HG03280 (cell line): ENCODE data around the gene HSPA12A.

ENCODE experiments used
- ATAC-seq: cut with Tn5 transposase; IDR thresholded peaks from one replicate; pipeline ENCODE4 v1.9.1; 2021; ENCODE audit warnings: mild to moderate bottlenecking, moderate library complexity; ENCODE audit not compliant: unreplicated experiment

HSPA12A gene

GRCh38 chr10:116634126-116634975, 108.0 kb downstream of the HSPA12A start:
- ATAC-seq: no peak

DNA sequence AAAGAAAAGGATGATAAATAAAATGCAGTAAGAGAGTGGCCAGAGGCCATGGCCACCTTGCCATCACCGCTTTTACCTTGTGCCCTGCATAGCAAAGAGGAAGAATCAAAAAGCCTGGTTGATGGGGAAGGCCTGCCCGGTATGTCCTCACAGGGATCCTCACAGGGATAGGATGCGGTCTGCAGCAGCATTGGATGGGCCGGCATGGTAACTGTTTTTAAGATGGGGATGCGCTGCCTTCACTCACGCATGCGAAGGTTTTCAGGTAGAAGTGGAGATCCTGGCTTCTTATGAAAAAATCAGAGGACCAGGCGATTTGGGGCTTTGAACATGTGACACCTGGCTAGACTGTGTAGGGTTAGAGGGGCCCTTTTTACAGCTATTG, 109.2 kb downstream of the HSPA12A start:
- no peak for ATAC-seq

DNA sequence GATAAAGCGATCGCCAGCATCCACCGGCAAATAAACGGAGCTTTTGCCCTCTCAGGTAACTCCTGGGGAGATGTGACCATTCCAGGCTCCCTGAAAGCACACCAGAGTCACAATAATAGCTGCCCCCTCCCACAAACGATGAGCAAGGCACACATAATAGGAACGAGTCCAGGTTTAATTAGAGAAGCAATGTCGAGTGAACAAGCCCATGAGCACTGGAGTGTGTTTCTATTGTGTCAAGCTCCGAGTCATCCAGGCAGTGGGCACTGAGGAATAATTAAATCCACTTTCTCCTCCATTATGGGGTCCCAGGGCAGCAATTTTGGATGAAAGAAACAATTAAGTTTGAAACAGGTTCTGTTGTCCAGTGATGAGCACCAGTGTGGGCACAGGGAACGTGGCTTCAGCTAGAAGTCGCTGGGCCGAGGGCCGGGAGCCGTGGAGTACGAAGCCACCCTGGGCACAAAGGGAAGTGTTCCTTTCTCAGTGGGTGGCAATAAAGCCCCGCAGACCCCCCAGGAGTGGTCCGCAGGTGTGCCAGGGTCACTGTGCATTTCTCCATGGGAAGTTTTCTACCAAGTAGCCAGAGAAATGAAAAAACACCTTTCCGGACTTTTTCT, 109.7 kb downstream of the HSPA12A start:
- ATAC-seq: no peak

DNA sequence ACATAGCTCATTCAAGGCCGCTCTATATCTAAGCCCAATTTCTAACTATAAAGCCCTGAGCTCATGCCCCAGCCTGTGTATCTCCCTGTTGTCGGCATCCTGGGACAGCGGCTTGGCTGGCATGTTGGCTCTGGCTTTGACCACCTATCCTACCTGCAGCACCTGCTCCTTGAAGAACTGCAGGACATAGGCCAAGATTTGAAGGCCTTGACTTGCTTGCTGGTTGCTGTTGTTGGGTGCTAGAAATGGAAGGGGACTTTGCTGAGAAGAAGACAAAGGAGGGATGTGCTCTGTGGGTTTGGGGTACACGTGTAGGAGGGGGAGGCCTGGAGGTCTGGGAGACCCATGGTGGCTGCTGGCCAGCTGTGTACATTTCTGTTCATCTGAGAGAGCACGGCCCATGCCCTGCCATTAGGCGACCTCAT, 110.5 kb downstream of the HSPA12A start:
- ATAC-seq: no peak

GRCh38 chr10:116630020-116630419, 112.3 kb downstream of the HSPA12A start:
- no peak for ATAC-seq

DNA sequence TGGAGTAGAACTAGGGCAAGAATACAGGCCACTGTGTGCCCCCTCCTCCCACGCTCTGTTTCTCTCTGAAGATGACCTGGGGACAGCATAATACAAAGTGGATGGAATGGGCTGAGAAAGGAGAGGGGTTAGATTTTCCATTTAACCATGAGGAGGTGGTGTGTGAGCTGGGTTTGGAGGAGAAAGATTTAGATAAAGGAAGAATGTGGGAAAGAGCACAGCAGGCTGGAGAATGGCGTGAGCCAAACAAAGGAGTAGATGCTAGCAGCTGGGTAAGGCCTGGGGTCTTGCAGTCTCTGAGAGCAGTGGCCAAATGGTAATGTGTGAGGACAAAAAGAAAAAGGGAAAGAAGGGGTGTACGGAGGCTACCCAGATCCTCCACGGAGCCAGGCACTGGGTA, 113.0 kb downstream of the HSPA12A start:
- ATAC-seq: no peak

- no peak for ATAC-seq
These were observed 114.9 kb downstream of the HSPA12A start for GRCh38 chr10:116627386-116627933.

DNA sequence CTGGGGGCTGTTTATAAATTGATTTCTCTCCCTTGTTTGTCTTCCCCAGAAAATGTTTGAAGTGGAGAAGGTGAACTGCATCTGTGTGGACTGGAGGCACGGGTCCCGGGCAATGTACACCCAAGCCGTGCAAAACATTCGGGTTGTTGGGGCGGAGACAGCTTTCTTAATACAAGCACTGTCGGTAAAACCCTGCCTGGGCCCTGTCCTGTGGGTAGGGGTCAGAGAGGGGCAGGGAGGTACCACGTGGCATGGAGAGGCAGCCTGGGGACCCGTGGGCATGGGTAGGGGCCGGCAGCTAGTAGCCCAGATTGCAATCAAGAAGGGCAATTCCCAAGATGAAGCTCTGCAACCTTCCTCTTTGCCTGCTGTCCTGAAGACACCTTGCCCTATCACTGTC, 115.6 kb downstream of the HSPA12A start:
- ATAC-seq: no peak

GRCh38 chr10:116625845-116626244, 116.5 kb downstream of the HSPA12A start:
- no peak for ATAC-seq

DNA sequence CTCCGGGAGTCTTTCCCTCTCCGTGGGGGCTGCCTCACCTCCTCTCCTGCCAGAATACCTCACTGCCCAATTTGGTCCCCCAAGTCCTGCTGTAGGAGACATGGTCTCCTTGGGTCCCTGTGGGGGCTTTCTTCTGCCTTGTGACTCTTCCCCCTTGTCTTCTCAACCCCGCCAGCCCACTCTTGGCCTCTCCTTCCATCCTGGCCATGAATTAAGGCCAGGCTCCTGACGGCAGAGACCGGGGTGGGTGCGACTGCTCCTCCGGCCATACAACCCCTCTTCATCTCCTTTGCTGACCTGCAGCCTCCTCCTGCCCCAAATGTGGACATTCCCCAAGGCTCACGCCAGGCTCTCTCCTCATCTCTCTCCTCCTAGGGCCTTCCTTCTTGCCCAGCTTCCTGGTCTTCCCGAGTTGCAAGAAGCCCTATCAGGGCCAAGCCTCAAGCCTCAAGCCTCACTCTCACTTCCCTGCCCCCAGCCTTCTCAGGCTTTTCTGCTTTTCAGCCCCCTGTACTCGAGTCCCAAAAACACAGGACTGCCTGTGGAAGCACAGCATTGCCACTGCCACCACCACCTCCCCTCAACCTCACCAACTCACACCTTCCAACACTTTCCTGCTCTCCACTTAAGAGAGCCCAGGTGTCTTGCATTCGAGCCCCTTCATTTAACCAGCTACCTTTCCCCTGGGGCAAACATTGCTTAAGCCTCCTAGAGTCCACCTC, 120.3 kb downstream of the HSPA12A start:
- no peak for ATAC-seq

DNA sequence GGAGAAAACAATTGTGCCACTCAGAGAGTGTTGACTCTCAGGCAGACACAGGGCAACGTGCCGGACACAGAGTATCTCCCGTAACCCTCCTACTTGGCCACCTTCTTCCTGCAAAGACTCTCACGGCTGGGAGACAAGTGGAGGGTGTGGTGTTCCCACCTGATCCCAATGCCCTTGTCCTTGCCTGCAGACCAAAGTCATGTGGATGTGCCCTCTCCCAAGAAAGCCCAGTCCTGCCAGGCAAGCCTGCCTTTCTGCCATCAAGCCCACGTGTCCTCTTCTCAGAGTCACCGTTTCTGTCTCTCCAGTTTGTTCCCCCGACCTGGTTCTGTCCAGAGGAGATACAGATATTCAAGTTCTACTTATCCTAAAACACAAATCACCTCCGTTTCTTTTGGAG, 120.9 kb downstream of the HSPA12A start:
- ATAC-seq: no peak
